CD1c-positive myeloid dendritic cell (primary cell): Measurements from ENCODE around the gene HIBADH.

Source experiments
- DNase-seq: peaks from one replicate; pipeline ENCODE4 v3.0.0-alpha.2; 2016; ENCODE audit errors: extremely low spot score

The HIBADH gene

GRCh38 chr7:27491534-27491933 lies 171.1 kb downstream of the HIBADH start:
- no peak for DNase-seq

DNA sequence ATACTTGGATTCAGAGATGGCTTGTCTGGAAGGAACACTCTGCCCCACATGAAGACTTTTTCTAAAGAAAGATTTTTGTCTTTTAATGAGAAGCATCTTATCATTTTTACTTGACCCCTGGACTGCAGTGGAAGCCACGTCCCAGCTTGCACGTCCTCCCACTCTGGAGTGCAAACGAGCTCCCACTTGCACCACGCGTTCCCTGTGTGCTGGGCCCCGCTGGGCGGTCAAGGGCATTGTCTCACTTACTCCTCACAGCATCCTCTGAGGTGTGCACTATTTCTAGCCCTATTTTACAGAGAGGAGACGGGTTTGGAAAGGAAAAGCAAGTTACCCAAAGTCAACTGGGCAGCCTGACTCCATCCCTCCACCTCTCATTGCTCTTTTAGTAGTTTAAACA lies 175.2 kb downstream of the HIBADH start:
- DNase-seq: no peak

- no peak for DNase-seq
Observed at GRCh38 chr7:27484451-27484850, 178.2 kb downstream of the HIBADH start.

GRCh38 chr7:27482219-27482618 lies 180.5 kb downstream of the HIBADH start:
- no peak for DNase-seq

DNA sequence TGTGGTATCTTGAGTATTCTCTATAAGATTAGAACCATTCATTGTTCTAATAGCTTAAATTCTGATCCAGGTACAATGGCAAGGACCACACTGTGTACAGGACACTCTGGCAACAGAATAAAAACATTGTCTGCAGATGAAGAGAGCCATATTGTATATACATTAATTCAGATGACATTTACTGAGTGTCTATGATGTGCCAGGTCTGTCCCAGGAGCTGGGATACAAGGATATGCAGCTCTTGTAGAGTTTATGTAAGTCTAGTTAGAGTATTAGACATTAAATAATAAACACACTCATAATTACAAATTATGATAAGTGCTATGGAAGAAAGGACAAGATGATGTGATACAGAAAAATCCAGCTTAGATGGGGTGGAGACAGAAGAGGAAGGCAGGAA lies 184.1 kb downstream of the HIBADH start:
- DNase-seq: no peak

GRCh38 chr7:27478084-27478483 lies 184.6 kb downstream of the HIBADH start:
- DNase-seq: no peak

DNA sequence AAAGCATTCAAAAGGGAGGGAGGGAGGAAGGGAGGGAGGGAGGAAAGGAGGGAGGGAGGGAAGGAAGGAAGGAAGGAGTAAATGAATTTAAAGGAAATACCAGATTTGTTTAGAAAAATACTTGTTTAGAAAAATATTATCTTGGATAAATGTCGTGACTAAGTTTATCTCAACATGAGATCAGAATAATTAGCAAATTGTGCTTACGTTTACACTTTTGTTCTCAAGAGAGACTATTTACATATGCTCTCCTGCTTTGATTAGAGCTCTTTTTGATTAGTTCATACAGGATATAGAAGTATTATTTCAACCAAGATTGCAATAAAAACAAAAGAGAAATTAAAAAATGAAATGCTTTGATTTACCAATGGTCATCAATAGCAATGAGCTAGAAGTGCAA lies 186.2 kb downstream of the HIBADH start:
- no peak for DNase-seq
